IMR-90 (cell line): ENCODE measurements around the gene ZNF385C. TPM values are rescaled to one million over a fixed set of nuclear protein-coding genes. Genes with fewer than 3 reads are reported as not detected.

Source experiments
- ATAC-seq: fragments of 200-7000 bp; cut with Tn5 transposase; 2 replicates; pipeline ENCODE4 v1.9.1; 2020; ENCODE audit warnings: low read depth, mild to moderate bottlenecking, moderate library complexity
- BruUV-seq: library from RNA; stranded (reverse); fragments of 400-500 nt; replicated peaks from 2 replicates; lab custom pipeline; 2021; lab: Mats Ljungman, UMichigan
- CTCF ChIA-PET: fragments of 300-600 bp; formaldehyde crosslinking; extraction: SDS; loops from one replicate; lab custom pipeline; 2021; ENCODE audit warnings: antibody characterized with exemption; lab: Yijun Ruan, JAX
- POLR2A ChIA-PET: fragments of 300-600 bp; sonication (Branson Sonifier 250); formaldehyde crosslinking; loops from one replicate; lab custom pipeline; 2022; ENCODE audit warnings: antibody characterized with exemption; ENCODE audit not compliant: unreplicated experiment; lab: Charles Lee
- DNase-seq: peaks from one replicate; pipeline ENCODE4 v3.0.0; 2013
- H2AFZ ChIP-seq: replicated peaks from 2 replicates; pipeline ENCODE3; 2013; ENCODE audit warnings: low read length, mild to moderate bottlenecking; ENCODE audit not compliant: poor library complexity
- H2AK5ac ChIP-seq: 2 replicates; pipeline ENCODE4 v1.6.1; 2013; ENCODE audit warnings: low read depth, low read length, inconsistent platforms
- H2AK9ac ChIP-seq: replicated peaks from 2 replicates; pipeline ENCODE3; 2013; ENCODE audit warnings: mild to moderate bottlenecking, low read depth, low read length, moderate library complexity; ENCODE audit not compliant: poor library complexity
- H2BK120ac ChIP-seq: 2 replicates; pipeline ENCODE4 v1.6.1; 2013; ENCODE audit warnings: low read depth, low read length, inconsistent platforms
- H2BK15ac ChIP-seq: 3 replicates; pipeline ENCODE4 v1.6.1; 2013; ENCODE audit warnings: low read depth, low read length, inconsistent platforms
- H2BK20ac ChIP-seq: 2 replicates; pipeline ENCODE4 v1.6.1; 2013; ENCODE audit warnings: low read depth, mild to moderate bottlenecking, inconsistent platforms, low read length, moderate library complexity
- H2BK5ac ChIP-seq: 2 replicates; pipeline ENCODE4 v1.6.1; 2013; ENCODE audit warnings: mild to moderate bottlenecking, low read depth, low read length, inconsistent platforms; ENCODE audit not compliant: poor library complexity, severe bottlenecking
- H3K14ac ChIP-seq: replicated peaks from 2 replicates; pipeline ENCODE4 v1.6.1; 2013; ENCODE audit warnings: low read depth, low read length, inconsistent platforms
- H3K18ac ChIP-seq: 2 replicates; pipeline ENCODE4 v1.6.1; 2013; ENCODE audit warnings: low read depth, low read length, control low read depth
- H3K23ac ChIP-seq: 2 replicates; pipeline ENCODE4 v1.6.1; 2013; ENCODE audit warnings: low read depth, low read length, inconsistent platforms
- H3K27ac ChIP-seq: 2 replicates; pipeline ENCODE4 v1.5.1; 2013; ENCODE audit warnings: mild to moderate bottlenecking, control low read depth, low read length; ENCODE audit not compliant: insufficient read depth
- H3K27me3 ChIP-seq: 2 replicates; pipeline ENCODE4 v1.6.1; 2013; ENCODE audit warnings: low read length; ENCODE audit not compliant: control insufficient read depth, insufficient read depth
- H3K36me3 ChIP-seq: 2 replicates; pipeline ENCODE4 v1.6.1; 2013; ENCODE audit warnings: low read length, mixed read lengths; ENCODE audit not compliant: control insufficient read depth, insufficient read depth
- H3K4ac ChIP-seq: 2 replicates; pipeline ENCODE4 v1.6.1; 2013; ENCODE audit warnings: low read depth, low read length, inconsistent platforms
- H3K4me1 ChIP-seq: 2 replicates; pipeline ENCODE4 v1.6.1; 2013; ENCODE audit warnings: low read length, mixed read lengths; ENCODE audit not compliant: control insufficient read depth, insufficient read depth
- H3K4me2 ChIP-seq: 2 replicates; pipeline ENCODE4 v1.6.1; 2013; ENCODE audit warnings: low read depth, mild to moderate bottlenecking, control low read depth, low read length, moderate library complexity
- H3K4me3 ChIP-seq: 2 replicates; pipeline ENCODE4 v1.5.1; 2013; ENCODE audit warnings: low read depth, mild to moderate bottlenecking, control low read depth, low read length, moderate library complexity; ENCODE audit not compliant: insufficient read depth
- H3K56ac ChIP-seq: 2 replicates; pipeline ENCODE4 v1.6.1; 2013; ENCODE audit warnings: low read length, inconsistent platforms; ENCODE audit not compliant: insufficient read depth; ENCODE audit errors: extremely low read depth
- H3K79me1 ChIP-seq, 2 experiments: 2 replicates each; pipeline ENCODE4 v1.6.1; 2013; ENCODE audit warnings: low read length in 2 of 2, inconsistent platforms in 1 of 2, low read depth in 1 of 2
- H3K9ac ChIP-seq: 2 replicates; pipeline ENCODE4 v1.6.1; 2013; ENCODE audit warnings: low read depth, low read length, control low read depth
- H3K9me1 ChIP-seq: 2 replicates; pipeline ENCODE4 v1.6.1; 2013; ENCODE audit warnings: low read length, inconsistent platforms; ENCODE audit not compliant: insufficient read depth
- H3K9me3 ChIP-seq: 2 replicates; pipeline ENCODE4 v1.6.1; 2013; ENCODE audit warnings: low read length; ENCODE audit not compliant: control insufficient read depth, insufficient read depth
- H4K20me1 ChIP-seq: 2 replicates; pipeline ENCODE4 v1.6.1; 2013; ENCODE audit warnings: low read length, inconsistent platforms; ENCODE audit not compliant: insufficient read depth
- H4K5ac ChIP-seq: 2 replicates; pipeline ENCODE4 v1.6.1; 2013; ENCODE audit warnings: mild to moderate bottlenecking, low read depth, low read length, control low read depth
- H4K8ac ChIP-seq, 2 experiments: 2 replicates each; pipeline ENCODE4 v1.6.1; 2013; ENCODE audit warnings: low read depth in 2 of 2, low read length in 2 of 2, control low read depth in 1 of 2, inconsistent platforms in 1 of 2
- H4K91ac ChIP-seq: 2 replicates; pipeline ENCODE4 v1.6.1; 2013; ENCODE audit warnings: low read depth, low read length, inconsistent platforms; ENCODE audit not compliant: insufficient read depth
- CEBPB ChIP-seq: IDR thresholded peaks from 2 replicates; pipeline ENCODE4 v1.6.1; 2012; ENCODE audit warnings: low read depth, low read length, improper control_type of control experiment
- CHD1 ChIP-seq: IDR thresholded peaks from 2 replicates; pipeline ENCODE4 v1.6.1; 2012; ENCODE audit warnings: low read depth, low read length, improper control_type of control experiment
- CTCF ChIP-seq: conservative IDR thresholded peaks from 2 replicates; pipeline ENCODE4 v1.5.1; 2012; ENCODE audit warnings: mild to moderate bottlenecking, low read depth, low read length, improper control_type of control experiment
- ELK1 ChIP-seq: fragments of 150-350 bp; IDR thresholded peaks from 2 replicates; pipeline ENCODE4 v1.6.1; 2016; ENCODE audit warnings: low read depth, mild to moderate bottlenecking, low read length, moderate library complexity, borderline replicate concordance
- MAFK ChIP-seq: IDR thresholded peaks from 2 replicates; pipeline ENCODE4 v1.6.1; 2012; ENCODE audit warnings: low read depth, low read length, improper control_type of control experiment
- MAZ ChIP-seq: IDR thresholded peaks from 2 replicates; pipeline ENCODE4 v1.6.1; 2012; ENCODE audit warnings: low read depth, mild to moderate bottlenecking, low read length, improper control_type of control experiment, moderate library complexity, borderline replicate concordance
- MXI1 ChIP-seq: IDR thresholded peaks from 2 replicates; pipeline ENCODE4 v1.6.1; 2012; ENCODE audit warnings: low read depth, mild to moderate bottlenecking, low read length, moderate library complexity, borderline replicate concordance
- SMC3 ChIP-seq: fragments of 150-350 bp; IDR thresholded peaks from 2 replicates; pipeline ENCODE4 v1.6.1; 2016; ENCODE audit warnings: low read depth, mild to moderate bottlenecking, antibody characterized with exemption, low read length, moderate library complexity
- USF2 ChIP-seq: fragments of 150-350 bp; IDR thresholded peaks from 2 replicates; pipeline ENCODE4 v1.6.1; 2017; ENCODE audit warnings: mild to moderate bottlenecking, antibody characterized with exemption, low read length, low read depth
- WGBS, 2 experiments: methylation state at CpG; one replicate each; pipeline versions ENCODE4 v1.1.5 to v1.1.7; 2013; ENCODE audit warnings: missing lambda C conversion rate in 2 of 2; ENCODE audit not compliant: insufficient read length in 1 of 2; ENCODE audit errors: extremely low coverage in 2 of 2; 5-methylcytosine and 5-hydroxymethylcytosine counted together
- dilution Hi-C: fragments of 300-500 bp; cut with HindIII; formaldehyde crosslinking; loops from one replicate; pipeline ENCODE4 v1.14.3; 2018; ENCODE audit warnings: low sequenced_read_pairs; ENCODE audit not compliant: unreplicated experiment
- in situ Hi-C: fragments of 300-500 bp; cut with MboI; formaldehyde crosslinking; loops from 3 replicates; pipeline ENCODE4 v1.14.3; 2019; ENCODE audit warnings: low sequenced_read_pairs, inconsistent platforms, mixed read lengths
- intact Hi-C: fragments of 100-400 bp; cut with micrococcal nuclease; formaldehyde crosslinking; loops from 2 replicates; pipeline ENCODE4 v1.10.0; 2022
- polyA plus RNA-seq, 3 experiments: library from polyadenylated mRNA; depleted of rRNA; stranded (reverse); fragments of >200 nt; gene quantifications; 2 replicates each; pipeline ENCODE4 v1.2.3, GENCODE V29; 2012; ENCODE audit warnings: low replicate concordance in 1 of 3
- total RNA-seq: library from RNA; depleted of rRNA; stranded (reverse); fragments of >200 nt; gene quantifications from 2 replicates; pipeline ENCODE4 v1.2.3, GENCODE V29; 2012

ZNF385C gene
- total and polyA plus RNA-seq, 2 of the 4 experiments (the other 2 are of a cell fraction) = not detected

- Histone ChIP-seq H2AK5ac (no peak overlapping the region), H2BK20ac (no peak overlapping the region), H2BK15ac (no peak overlapping the region), H3K4me3 (no peak overlapping the region), H3K56ac (no peak overlapping the region), H2AK9ac (no peak overlapping the region), H4K91ac (no peak overlapping the region), H3K4me2 (no peak overlapping the region), H2BK5ac (no peak overlapping the region), H3K27ac (no peak overlapping the region), H3K9me3 (no peaks in the 10 kb centered on the region), H3K36me3 (no peaks in the 10 kb centered on the region), H3K9ac (no peak overlapping the region), H3K23ac (no peak overlapping the region), H4K20me1 (no peaks in the 10 kb centered on the region), H3K4me1 (0 out of 2 replicates have a peak, but pooled peaks cover 2% of the 10 kb centered on the region), H4K5ac (no peak overlapping the region), H4K8ac (no peak overlapping the region), H3K4ac (no peak overlapping the region), H3K18ac (no peak overlapping the region), H2AFZ (no peak overlapping the region), H3K79me1 (no peaks in the 10 kb centered on the region), H2BK120ac (no peak overlapping the region), H3K9me1 (peaks cover 4% of the 10 kb centered on the region; the same call in 1 of the 2 replicates), H3K14ac (no peak overlapping the region), H3K27me3 (peaks cover 21% of the 10 kb centered on the region)
- dilution Hi-C loops (no loop called here), intact Hi-C loops (no loop called here), in situ Hi-C loops (no loop called here)
- ChIA-PET POLR2A (interaction anchor here (0.6 kb wide), 1 partner anchor 206 kb away, joined by 13 read pairs; no protein-coding TSS in a partner anchor), CTCF (no interaction called here)
- TF ChIP-seq SMC3 (no peak), CHD1 (no peak), MAZ (no peak), CTCF (no peak), ELK1 (no peak), USF2 (no peak), MXI1 (no peak), CEBPB (no peak), MAFK (no peak)
- BruUV-seq = no TSS peak
- DNase-seq (no peak), ATAC-seq (no peak)
- 68% methylated on average over 7 of the region's 11 CpGs; no CpG with 5 or more reads in 1 of the 2 experiments for WGBS, 2 experiments
Measured at GRCh38 chr17:42103221-42103954, 5.1 kb upstream of the ZNF385C start.
